Stimulated activated naive CD8-positive, alpha-beta T cell treated with anti-CD3 and anti-CD28 coated beads, Interleukin-15, amount 100 ng/mL, for 72 hours (primary cell): Measurements from ENCODE around the gene MAD1L1.

Experiments used
- ATAC-seq: fragments of 150-1000 bp; cut with Tn5 transposase; 2 replicates; pipeline ENCODE4 v1.10.0; 2021; ENCODE audit warnings: mild to moderate bottlenecking, moderate library complexity
- DNase-seq, 2 donors: peaks; one replicate each; pipeline ENCODE4 v3.0.0; 2021 to 2022
- H3K27ac Mint-ChIP-seq, 2 donors: one replicate each; pipeline ENCODE4 v1.8.0; 2022; ENCODE audit warnings: mild to moderate bottlenecking in 2 of 2, mixed read lengths in 2 of 2, moderate library complexity in 2 of 2
- H3K27me3 Mint-ChIP-seq: one replicate; pipeline ENCODE4 v1.8.0; 2022; ENCODE audit warnings: mixed read lengths
- H3K4me1 Mint-ChIP-seq: one replicate; pipeline ENCODE4 v1.8.0; 2022; ENCODE audit warnings: mild to moderate bottlenecking, mixed read lengths
- H3K4me3 Mint-ChIP-seq, 2 donors: one replicate each; pipeline ENCODE4 v1.8.0; 2022; ENCODE audit warnings: mild to moderate bottlenecking in 2 of 2, mixed read lengths in 2 of 2, moderate library complexity in 1 of 2
- H3K9me3 Mint-ChIP-seq, 2 donors: one replicate each; pipeline ENCODE4 v1.8.0; 2022; ENCODE audit warnings: mixed read lengths in 2 of 2

The MAD1L1 gene

GRCh38 chr7:2205036-2205780, 27.5 kb downstream of the MAD1L1 start:
- Mint-ChIP-seq H3K4me3 (no peak overlapping the region), H3K27me3 (no peaks in the 10 kb centered on the region), H3K27ac (peak overlapping the region in 1 of 2 donors; percentile 64), H3K9me3 (no peaks in the 10 kb centered on the region), H3K4me1 (peaks cover 9% of the 10 kb centered on the region)
- DNase-seq (no peak), ATAC-seq (no peak)

GRCh38 chr7:2204446-2204845, 28.3 kb downstream of the MAD1L1 start:
- no peaks in the 10 kb centered on the region for H3K27me3 Mint-ChIP-seq
- no peak overlapping the region for H3K4me3 Mint-ChIP-seq
- H3K9me3 Mint-ChIP-seq: no peaks in the 10 kb centered on the region
- H3K27ac Mint-ChIP-seq: no peak overlapping the region
- DNase-seq (no peak), ATAC-seq (no peak)
- H3K4me1 Mint-ChIP-seq: peaks cover 1% of the 10 kb centered on the region

GRCh38 chr7:2203766-2204300, 28.9 kb downstream of the MAD1L1 start:
- ATAC-seq (no peak), DNase-seq (no peak)
- Mint-ChIP-seq H3K27me3 (no peaks in the 10 kb centered on the region), H3K4me3 (no peak overlapping the region), H3K4me1 (no peaks in the 10 kb centered on the region), H3K9me3 (no peaks in the 10 kb centered on the region), H3K27ac (no peak overlapping the region)

- DNase-seq (no peak), ATAC-seq (no peak)
- Mint-ChIP-seq H3K4me3 (no peak overlapping the region), H3K27me3 (no peaks in the 10 kb centered on the region), H3K9me3 (no peaks in the 10 kb centered on the region), H3K27ac (no peak overlapping the region), H3K4me1 (no peaks in the 10 kb centered on the region)
Measured at GRCh38 chr7:2202901-2203765, 29.6 kb downstream of the MAD1L1 start.

- DNase-seq (no peak), ATAC-seq (no peak)
- Mint-ChIP-seq H3K4me1 (peaks cover 5% of the 10 kb centered on the region), H3K27ac (no peak overlapping the region), H3K27me3 (no peaks in the 10 kb centered on the region), H3K9me3 (no peaks in the 10 kb centered on the region), H3K4me3 (no peak overlapping the region)
Measured at GRCh38 chr7:2202361-2202761, 30.4 kb downstream of the MAD1L1 start.

GRCh38 chr7:2201686-2202360, 30.9 kb downstream of the MAD1L1 start:
- DNase-seq (no peak), ATAC-seq (no peak)
- no peaks in the 10 kb centered on the region for H3K27me3 Mint-ChIP-seq
- H3K27ac Mint-ChIP-seq: peak overlapping the region in 1 of 2 donors; percentile 19
- H3K4me3 Mint-ChIP-seq: no peak overlapping the region
- peaks cover 10% of the 10 kb centered on the region for H3K4me1 Mint-ChIP-seq
- no peaks in the 10 kb centered on the region for H3K9me3 Mint-ChIP-seq

GRCh38 chr7:2201128-2201527, 31.6 kb downstream of the MAD1L1 start:
- H3K27ac Mint-ChIP-seq: peak overlapping the region in 1 of 2 donors; percentile 19

GRCh38 chr7:2200584-2200980, 32.2 kb downstream of the MAD1L1 start:
- ATAC-seq (no peak), DNase-seq (no peak)
- H3K27ac Mint-ChIP-seq: no peak overlapping the region
- H3K4me3 Mint-ChIP-seq: no peak overlapping the region
- H3K9me3 Mint-ChIP-seq: peaks cover 0 to 4% of the 10 kb centered on the region in 2 donors
- H3K4me1 Mint-ChIP-seq: peaks cover 12% of the 10 kb centered on the region
- no peaks in the 10 kb centered on the region for H3K27me3 Mint-ChIP-seq

More at GRCh38 chr7:2201128-2201527, 31.6 kb downstream of the MAD1L1 start:
- ATAC-seq: no peak
- Mint-ChIP-seq H3K4me1 (peaks cover 12% of the 10 kb centered on the region), H3K27me3 (no peaks in the 10 kb centered on the region), H3K4me3 (no peak overlapping the region), H3K9me3 (no peaks in the 10 kb centered on the region)
- DNase-seq: no peak

- H3K4me1 Mint-ChIP-seq: peaks cover 12% of the 10 kb centered on the region
- no peaks in the 10 kb centered on the region for H3K27me3 Mint-ChIP-seq
- H3K9me3 Mint-ChIP-seq: peaks cover 0 to 7% of the 10 kb centered on the region in 2 donors
- DNase-seq: no peak
- peak; percentile 19 for ATAC-seq
- no peak overlapping the region for H3K4me3 Mint-ChIP-seq
- peak overlapping the region in 1 of 2 donors; percentile 37 for H3K27ac Mint-ChIP-seq
Measured at GRCh38 chr7:2199956-2200583, 32.7 kb downstream of the MAD1L1 start.

- Mint-ChIP-seq H3K27ac (peak overlapping the region in 1 of 2 donors; percentile 74), H3K27me3 (no peaks in the 10 kb centered on the region), H3K4me3 (no peak overlapping the region), H3K9me3 (peaks cover 0 to 7% of the 10 kb centered on the region in 2 donors), H3K4me1 (peaks cover 12% of the 10 kb centered on the region)
- ATAC-seq: no peak
- no peak for DNase-seq
Measured at GRCh38 chr7:2199528-2199927, 33.2 kb downstream of the MAD1L1 start.

- H3K4me3 Mint-ChIP-seq: no peak overlapping the region
- H3K4me1 Mint-ChIP-seq: peaks cover 12% of the 10 kb centered on the region
- DNase-seq (no peak), ATAC-seq (no peak)
- H3K27ac Mint-ChIP-seq: peak overlapping the region in 1 of 2 donors; percentile 67
- no peaks in the 10 kb centered on the region for H3K27me3 Mint-ChIP-seq
- peaks cover 0 to 7% of the 10 kb centered on the region in 2 donors for H3K9me3 Mint-ChIP-seq
Measured at GRCh38 chr7:2198760-2199159, 34.0 kb downstream of the MAD1L1 start.

GRCh38 chr7:2198206-2198605, 34.5 kb downstream of the MAD1L1 start:
- H3K9me3 Mint-ChIP-seq: peaks cover 0 to 7% of the 10 kb centered on the region in 2 donors
- H3K27ac Mint-ChIP-seq: no peak overlapping the region
- DNase-seq (no peak), ATAC-seq (no peak)
- H3K4me1 Mint-ChIP-seq: peaks cover 12% of the 10 kb centered on the region
- H3K4me3 Mint-ChIP-seq: no peak overlapping the region
- no peaks in the 10 kb centered on the region for H3K27me3 Mint-ChIP-seq

GRCh38 chr7:2197436-2198155, 35.1 kb downstream of the MAD1L1 start:
- H3K4me3 Mint-ChIP-seq: no peak overlapping the region
- no peaks in the 10 kb centered on the region for H3K27me3 Mint-ChIP-seq
- ATAC-seq (no peak), DNase-seq (no peak)
- peaks cover 12% of the 10 kb centered on the region for H3K4me1 Mint-ChIP-seq
- H3K9me3 Mint-ChIP-seq: peaks cover 0 to 7% of the 10 kb centered on the region in 2 donors
- peak overlapping the region in 1 of 2 donors; percentile 68 for H3K27ac Mint-ChIP-seq
